ENCODE measurements around the gene GLIS1. TPM values are rescaled to one million over a fixed set of nuclear protein-coding genes. Genes with fewer than 3 reads are reported as not detected.

GLIS1 gene
- polyA plus RNA-seq, 3 donors = not detected

- DNase-seq = no peak
- H3K4me1 Mint-ChIP-seq = no peaks in the 10 kb centered on the region
- no peaks in the 10 kb centered on the region for H3K36me3 Mint-ChIP-seq
Observed at GRCh38 chr1:53524428-53525375, 214.3 kb downstream of the GLIS1 start.

More at GRCh38 chr1:53524428-53525375, 214.3 kb downstream of the GLIS1 start:
- no peaks in the 10 kb centered on the region for H3K9me3 ChIP-seq (replicated peaks in 1 of 2; ENCODE audit: control insufficient read depth in 1 of 2, insufficient read depth in 1 of 2, low read length in 2 of 2)
- TF ChIP-seq CTCF (IDR thresholded peaks at IDR 0.05) = no peak
- no peaks in the 10 kb centered on the region for H4K20me1 ChIP-seq (ENCODE audit: insufficient read depth, low read length)
- Mint-ChIP-seq H3K27me3 (ENCODE audit: low read depth in 3 of 3) (peaks cover 0 to 5% (median 0%) of the 10 kb centered on the region in 3 donors), H3K4me3 (no peak overlapping the region), H3K27ac (no peak overlapping the region), H3K9me3 (no peaks in the 10 kb centered on the region)
- H2AFZ ChIP-seq (ENCODE audit: insufficient read depth, low read depth, low read length, poor library complexity, severe bottlenecking) = no peak overlapping the region
- H3K4me3 ChIP-seq (replicated peaks in 1 of 3; ENCODE audit: low read depth in 2 of 3, low read length in 3 of 3) = no peak overlapping the region
- no peaks in the 10 kb centered on the region for H3K79me2 ChIP-seq (ENCODE audit: insufficient read depth, low read length)
- H3K4me1 ChIP-seq (ENCODE audit: control insufficient read depth in 1 of 2, insufficient read depth in 2 of 2, low read length in 2 of 2) = no peaks in the 10 kb centered on the region
- no peaks in the 10 kb centered on the region for H3K27me3 ChIP-seq (ENCODE audit: control insufficient read depth in 2 of 2, insufficient read depth in 2 of 2, low read length in 2 of 2)
- 87% methylated on average over 30 of the region's 35 CpGs for WGBS (ENCODE audit: insufficient coverage)
- H3K36me3 ChIP-seq (replicated peaks in 1 of 2; ENCODE audit: control insufficient read depth in 1 of 2, insufficient read depth in 2 of 2, low read length in 2 of 2) = no peaks in the 10 kb centered on the region
- no peak overlapping the region for H3K4me2 ChIP-seq (replicated peaks; ENCODE audit: extremely low read depth, low read length, poor library complexity, severe bottlenecking)
- H3K27ac ChIP-seq (ENCODE audit: low read depth in 1 of 2, low read length in 2 of 2) = no peak overlapping the region
- no peak overlapping the region for H3K9ac ChIP-seq (ENCODE audit: insufficient read depth, low read length, poor library complexity, severe bottlenecking)
- intact Hi-C loops (cut with micrococcal nuclease) = no loop called here
